Esophagus mucosa (tissue), 1 donor: Measurements from ENCODE around the gene LGALS9. TPM values are rescaled to one million over a fixed set of nuclear protein-coding genes. Genes with fewer than 3 reads are reported as not detected.
A peak's percentile ranks its signal among the peaks of the same experiment; 100 is the strongest.
"Not testable (repeated sequence)": the region's sequence is repeated elsewhere in the genome, so short reads cannot be mapped to it uniquely, and the experiment has no call there.

ENCODE experiments used
- ATAC-seq: fragments of 200-7000 bp; cut with Tn5 transposase; one replicate; pipeline ENCODE4 v1.9.1; 2020
- total RNA-seq: library from RNA; stranded (reverse); gene quantifications from one replicate; pipeline ENCODE4 v1.2.4, GENCODE V29; 2023
- donor health status: DM: yes; HTN: yes; CAD: no.

The LGALS9 gene
- total RNA-seq, 1 donor from 2014 or later: 22.6 TPM

- not testable (repeated sequence) for ATAC-seq
These were observed 24.6 kb downstream of the LGALS9 start for GRCh38 chr17:27655525-27656111.

- not testable (repeated sequence) for ATAC-seq
These were observed 25.6 kb downstream of the LGALS9 start for GRCh38 chr17:27656620-27657019.

- no peak for ATAC-seq
These were observed 26.6 kb downstream of the LGALS9 start for GRCh38 chr17:27657620-27658019.

- no peak for ATAC-seq
These were observed 28.7 kb downstream of the LGALS9 start for GRCh38 chr17:27659683-27660082.

- ATAC-seq: peak; percentile 16
These were observed 29.4 kb downstream of the LGALS9 start for GRCh38 chr17:27660436-27660835.

GRCh38 chr17:27663936-27664605 is 33.1 kb downstream of the LGALS9 start:
- ATAC-seq: no peak

- no peak for ATAC-seq
These were observed 33.6 kb downstream of the LGALS9 start for GRCh38 chr17:27664606-27664965.

GRCh38 chr17:27665549-27665948 is 34.6 kb downstream of the LGALS9 start:
- ATAC-seq: no peak

GRCh38 chr17:27666270-27666669 is 35.3 kb downstream of the LGALS9 start:
- ATAC-seq: not testable (repeated sequence)

GRCh38 chr17:27666831-27667560 is 36.0 kb downstream of the LGALS9 start:
- no peak for ATAC-seq

GRCh38 chr17:27667656-27668487 is 36.9 kb downstream of the LGALS9 start:
- ATAC-seq: no peak

- ATAC-seq: no peak
These were observed 37.5 kb downstream of the LGALS9 start for GRCh38 chr17:27668488-27668823.

GRCh38 chr17:27669136-27669535 is 38.1 kb downstream of the LGALS9 start:
- no peak for ATAC-seq

- no peak for ATAC-seq
These were observed 38.9 kb downstream of the LGALS9 start for GRCh38 chr17:27669850-27670249.

- ATAC-seq: no peak
These were observed 40.0 kb downstream of the LGALS9 start for GRCh38 chr17:27670791-27671590.

- ATAC-seq: no peak
These were observed 40.6 kb downstream of the LGALS9 start for GRCh38 chr17:27671591-27671910.

GRCh38 chr17:27671977-27672480 is 41.0 kb downstream of the LGALS9 start:
- ATAC-seq: not testable (repeated sequence)

GRCh38 chr17:27674335-27674734 is 43.3 kb downstream of the LGALS9 start:
- ATAC-seq: no peak

GRCh38 chr17:27677191-27677590 is 46.2 kb downstream of the LGALS9 start:
- no peak for ATAC-seq

GRCh38 chr17:27686322-27686721 is 55.3 kb downstream of the LGALS9 start:
- not testable (repeated sequence) for ATAC-seq

GRCh38 chr17:27690882-27691281 is 59.9 kb downstream of the LGALS9 start:
- no peak for ATAC-seq

GRCh38 chr17:27695254-27695814 is 64.3 kb downstream of the LGALS9 start:
- ATAC-seq: not testable (repeated sequence)
